Fibroblast of lung (primary cell): ENCODE results near the gene IGIP.

Experiments
- EZH2 ChIP-seq: IDR thresholded peaks from 2 replicates; pipeline ENCODE4 v1.5.1; 2012; ENCODE audit warnings: low read length, control low read depth, mild to moderate bottlenecking; ENCODE audit errors: missing control alignments
- TF ChIP-seq, protein P1 (sequence below), 2 donors: IDR thresholded peaks in 1 of 2; conservative IDR thresholded peaks in 1 of 2; 1 replicate in 1 of 2; 2 replicates in 1 of 2; pipeline ENCODE4 v1.5.1; 2011 to 2012; ENCODE audit warnings: low read length in 2 of 2, control low read depth in 1 of 2, inconsistent platforms in 1 of 2, low read depth in 1 of 2, mild to moderate bottlenecking in 1 of 2

DNA sequence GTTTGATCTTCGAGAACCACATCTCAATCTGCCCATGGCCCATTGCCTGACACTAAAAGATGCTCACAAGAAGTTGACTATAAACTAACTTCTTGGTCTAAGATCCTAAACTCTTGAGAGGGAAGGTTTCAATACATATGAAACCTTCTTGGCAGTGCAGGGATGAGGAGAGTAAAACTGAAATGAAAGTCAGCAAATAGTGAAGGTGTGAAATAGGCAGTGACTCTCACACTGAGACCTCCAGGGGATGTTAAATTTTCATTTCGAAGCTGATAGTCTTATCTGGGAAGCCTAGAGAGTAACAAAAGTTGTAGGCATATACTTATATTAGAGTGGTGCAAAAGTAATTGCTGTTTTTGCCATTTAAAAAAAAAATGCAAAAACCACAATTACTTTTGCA lies 48.3 kb downstream of the IGIP start:
- TF ChIP-seq, protein P1, sequence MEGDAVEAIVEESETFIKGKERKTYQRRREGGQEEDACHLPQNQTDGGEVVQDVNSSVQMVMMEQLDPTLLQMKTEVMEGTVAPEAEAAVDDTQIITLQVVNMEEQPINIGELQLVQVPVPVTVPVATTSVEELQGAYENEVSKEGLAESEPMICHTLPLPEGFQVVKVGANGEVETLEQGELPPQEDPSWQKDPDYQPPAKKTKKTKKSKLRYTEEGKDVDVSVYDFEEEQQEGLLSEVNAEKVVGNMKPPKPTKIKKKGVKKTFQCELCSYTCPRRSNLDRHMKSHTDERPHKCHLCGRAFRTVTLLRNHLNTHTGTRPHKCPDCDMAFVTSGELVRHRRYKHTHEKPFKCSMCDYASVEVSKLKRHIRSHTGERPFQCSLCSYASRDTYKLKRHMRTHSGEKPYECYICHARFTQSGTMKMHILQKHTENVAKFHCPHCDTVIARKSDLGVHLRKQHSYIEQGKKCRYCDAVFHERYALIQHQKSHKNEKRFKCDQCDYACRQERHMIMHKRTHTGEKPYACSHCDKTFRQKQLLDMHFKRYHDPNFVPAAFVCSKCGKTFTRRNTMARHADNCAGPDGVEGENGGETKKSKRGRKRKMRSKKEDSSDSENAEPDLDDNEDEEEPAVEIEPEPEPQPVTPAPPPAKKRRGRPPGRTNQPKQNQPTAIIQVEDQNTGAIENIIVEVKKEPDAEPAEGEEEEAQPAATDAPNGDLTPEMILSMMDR (conservative IDR thresholded peaks at IDR 0.05 in 1 of 2, IDR thresholded peaks at IDR 0.05 in 1 of 2; ENCODE audit: low read depth in 1 of 2, low read length in 2 of 2): no peak
- TF ChIP-seq EZH2: no peak
